NT2/D1 (cell line): ENCODE results near the gene TMEM200B.
"Not testable (repeated sequence)": the region's sequence is repeated elsewhere in the genome, so short reads cannot be mapped to it uniquely, and the experiment has no call there.

Source experiments
- DNase-seq: peaks from one replicate; pipeline ENCODE4 v3.0.0-alpha.2; 2011; ENCODE audit warnings: low read depth, low spot score
- H3K27me3 ChIP-seq: 2 replicates; pipeline ENCODE4 v1.6.0; 2011; ENCODE audit warnings: mild to moderate bottlenecking; ENCODE audit not compliant: insufficient read length, insufficient read depth
- H3K36me3 ChIP-seq: 2 replicates; pipeline ENCODE4 v1.6.1; 2011; ENCODE audit warnings: mild to moderate bottlenecking, low read length, mixed read lengths; ENCODE audit not compliant: insufficient read depth, insufficient read length
- H3K4me1 ChIP-seq: 2 replicates; pipeline ENCODE4 v1.5.1; 2011; ENCODE audit not compliant: insufficient read depth, insufficient read length
- H3K4me3 ChIP-seq: 2 replicates; pipeline ENCODE4 v1.5.1; 2011; ENCODE audit warnings: low read depth; ENCODE audit not compliant: insufficient read length
- H3K9ac ChIP-seq: 2 replicates; pipeline ENCODE4 v1.6.0; 2011; ENCODE audit warnings: low read depth; ENCODE audit not compliant: insufficient read length
- H3K9me3 ChIP-seq: 2 replicates; pipeline ENCODE4 v1.5.1; 2011; ENCODE audit warnings: mild to moderate bottlenecking, low read length; ENCODE audit not compliant: insufficient read depth
- SUZ12 ChIP-seq: IDR thresholded peaks from 2 replicates; pipeline ENCODE4 v1.6.1; 2011; ENCODE audit not compliant: insufficient read length, insufficient read depth; ENCODE audit errors: extremely low read depth
- YY1 ChIP-seq: IDR thresholded peaks from 2 replicates; pipeline ENCODE4 v1.6.1; 2011; ENCODE audit not compliant: insufficient read length, insufficient read depth
- ZNF274 ChIP-seq: IDR thresholded peaks from 2 replicates; pipeline ENCODE4 v1.6.1; 2011; ENCODE audit warnings: mild to moderate bottlenecking, low read depth, low read length

The TMEM200B gene

GRCh38 chr1:29099286-29099685, 24.4 kb downstream of the TMEM200B start:
- H3K36me3 ChIP-seq: peaks cover 6% of the 10 kb centered on the region
- TF ChIP-seq YY1 (no peak), ZNF274 (no peak), SUZ12 (no peak)

GRCh38 chr1:29096231-29096886, 27.3 kb downstream of the TMEM200B start:
- no peak for DNase-seq
- no peaks in the 10 kb centered on the region for H3K4me1 ChIP-seq
- H3K4me3 ChIP-seq: no peak overlapping the region
- TF ChIP-seq ZNF274: no peak
- TF ChIP-seq YY1: no peak
- no peak for TF ChIP-seq SUZ12
- peaks cover 6% of the 10 kb centered on the region for H3K36me3 ChIP-seq
- no peak overlapping the region for H3K9ac ChIP-seq
- no peaks in the 10 kb centered on the region for H3K27me3 ChIP-seq
- no peaks in the 10 kb centered on the region for H3K9me3 ChIP-seq

More at GRCh38 chr1:29099286-29099685, 24.4 kb downstream of the TMEM200B start:
- DNase-seq: no peak
- no peak overlapping the region for H3K9ac ChIP-seq
- no peaks in the 10 kb centered on the region for H3K9me3 ChIP-seq
- no peaks in the 10 kb centered on the region for H3K4me1 ChIP-seq
- H3K27me3 ChIP-seq: no peaks in the 10 kb centered on the region
- no peak overlapping the region for H3K4me3 ChIP-seq

GRCh38 chr1:29094954-29095353, 28.7 kb downstream of the TMEM200B start:
- Histone ChIP-seq H3K27me3 (no peaks in the 10 kb centered on the region), H3K4me1 (no peaks in the 10 kb centered on the region), H3K9ac (no peak overlapping the region), H3K36me3 (peaks cover 6% of the 10 kb centered on the region), H3K9me3 (no peaks in the 10 kb centered on the region), H3K4me3 (no peak overlapping the region)
- DNase-seq: no peak
- TF ChIP-seq YY1: no peak
- TF ChIP-seq ZNF274: no peak
- no peak for TF ChIP-seq SUZ12

- Histone ChIP-seq H3K4me3 (no peak overlapping the region), H3K27me3 (no peaks in the 10 kb centered on the region), H3K9me3 (no peaks in the 10 kb centered on the region), H3K9ac (no peak overlapping the region), H3K4me1 (no peaks in the 10 kb centered on the region), H3K36me3 (peaks cover 6% of the 10 kb centered on the region)
- DNase-seq: no peak
- TF ChIP-seq YY1 (no peak), ZNF274 (no peak), SUZ12 (no peak)
Measured at GRCh38 chr1:29094433-29094832, 29.3 kb downstream of the TMEM200B start.

GRCh38 chr1:29092704-29093103, 31.0 kb downstream of the TMEM200B start:
- not testable (repeated sequence) for H3K9ac ChIP-seq

GRCh38 chr1:29090937-29091618, 32.6 kb downstream of the TMEM200B start:
- H3K4me1 ChIP-seq: no peaks in the 10 kb centered on the region
- no peaks in the 10 kb centered on the region for H3K36me3 ChIP-seq
- DNase-seq: no peak
- H3K4me3 ChIP-seq: no peak overlapping the region
- H3K27me3 ChIP-seq: no peaks in the 10 kb centered on the region
- H3K9me3 ChIP-seq: no peaks in the 10 kb centered on the region
- no peak overlapping the region for H3K9ac ChIP-seq
- TF ChIP-seq YY1 (no peak), SUZ12 (no peak), ZNF274 (no peak)

More at GRCh38 chr1:29092704-29093103, 31.0 kb downstream of the TMEM200B start:
- not testable (repeated sequence) for H3K9me3 ChIP-seq, DNase-seq, H3K4me1 ChIP-seq, H3K36me3 ChIP-seq, H3K27me3 ChIP-seq, H3K4me3 ChIP-seq

GRCh38 chr1:29084196-29084521, 39.5 kb downstream of the TMEM200B start:
- TF ChIP-seq ZNF274 (no peak), YY1 (no peak), SUZ12 (no peak)
- no peak for DNase-seq
- Histone ChIP-seq H3K4me1 (peaks cover 2% of the 10 kb centered on the region), H3K36me3 (no peaks in the 10 kb centered on the region), H3K4me3 (no peak overlapping the region), H3K27me3 (no peaks in the 10 kb centered on the region), H3K9ac (no peak overlapping the region), H3K9me3 (no peaks in the 10 kb centered on the region)
